ELR (cell line): ENCODE data around the gene GDPD1.
"Not testable (repeated sequence)": the region's sequence is repeated elsewhere in the genome, so short reads cannot be mapped to it uniquely, and the experiment has no call there.

Experiments
- DNase-seq: peaks from one replicate; pipeline ENCODE4 v3.0.0-alpha.2; 2015; ENCODE audit warnings: low read depth

GDPD1 gene

GRCh38 chr17:59220328-59221158 lies at the start of gene GDPD1:
GDPD1 (plus strand) TSS chr17:59220511; CDS start chr17:59220610, 99 bp downstream.
- DNase-seq, result peak; percentile 95

- no peak for DNase-seq
These were observed 47.8 kb upstream of the GDPD1 start for GRCh38 chr17:59172436-59173004.

GRCh38 chr17:59174671-59175070 lies 45.6 kb upstream of the GDPD1 start:
- no peak for DNase-seq

GRCh38 chr17:59175076-59175475 lies 45.2 kb upstream of the GDPD1 start:
- DNase-seq, result no peak

GRCh38 chr17:59178266-59178985 lies 41.9 kb upstream of the GDPD1 start:
- peak; percentile 34 for DNase-seq

GRCh38 chr17:59179601-59180000 lies 40.7 kb upstream of the GDPD1 start:
- not testable (repeated sequence) for DNase-seq

GRCh38 chr17:59180626-59181025 lies 39.7 kb upstream of the GDPD1 start:
- DNase-seq, result no peak

- DNase-seq, result no peak
These were observed 38.8 kb upstream of the GDPD1 start for GRCh38 chr17:59181481-59181880.

GRCh38 chr17:59185997-59186396 lies 34.3 kb upstream of the GDPD1 start:
- no peak for DNase-seq

GRCh38 chr17:59186850-59187249 lies 33.5 kb upstream of the GDPD1 start:
- DNase-seq, result no peak

- DNase-seq, result no peak
These were observed 29.5 kb upstream of the GDPD1 start for GRCh38 chr17:59190806-59191205.

- no peak for DNase-seq
These were observed 26.9 kb upstream of the GDPD1 start for GRCh38 chr17:59193336-59193862.

GRCh38 chr17:59199398-59199797 lies 20.9 kb upstream of the GDPD1 start:
- no peak for DNase-seq

- no peak for DNase-seq
These were observed 18.0 kb upstream of the GDPD1 start for GRCh38 chr17:59202320-59202719.

- no peak for DNase-seq
These were observed 941 bp upstream of the GDPD1 start for GRCh38 chr17:59219370-59219769.

- DNase-seq, result no peak
These were observed 351 bp upstream of the GDPD1 start for GRCh38 chr17:59219992-59220327.

- no peak for DNase-seq
These were observed 992 bp downstream of the GDPD1 start for GRCh38 chr17:59221159-59221847.

- DNase-seq, result no peak
These were observed 3.5 kb downstream of the GDPD1 start for GRCh38 chr17:59223813-59224212.

GRCh38 chr17:59228588-59228987 lies 8.3 kb downstream of the GDPD1 start:
- not testable (repeated sequence) for DNase-seq

GRCh38 chr17:59230764-59231163 lies 10.5 kb downstream of the GDPD1 start:
- no peak for DNase-seq

- DNase-seq, result no peak
These were observed 14.3 kb downstream of the GDPD1 start for GRCh38 chr17:59234631-59235030.

GRCh38 chr17:59238906-59239305 lies 18.6 kb downstream of the GDPD1 start:
- no peak for DNase-seq
